Ascending aorta (tissue), 2 donors: ENCODE measurements around the gene CACNB1. TPM values are rescaled to one million over a fixed set of nuclear protein-coding genes. Genes with fewer than 3 reads are reported as not detected.

Experiments used
- DNase-seq, 2 donors: peaks; one replicate each; pipeline ENCODE4 v3.0.0-alpha.2; 2019; ENCODE audit warnings: low spot score in 2 of 2
- H3K27ac ChIP-seq, 2 donors: fragments of 200-600 bp; sonication (generic); one replicate each; pipeline ENCODE4 v1.5.1; 2016 to 2017; ENCODE audit warnings: mild to moderate bottlenecking in 1 of 2
- H3K27me3 ChIP-seq: fragments of 200-600 bp; sonication (generic); one replicate; pipeline ENCODE4 v1.5.1; 2017
- H3K36me3 ChIP-seq, 2 donors: fragments of 200-600 bp; sonication (generic); one replicate each; pipeline ENCODE4 v1.5.1; 2016
- H3K4me1 ChIP-seq, 2 donors: fragments of 200-600 bp; sonication (generic); one replicate each; pipeline ENCODE4 v1.5.1; 2016 to 2017; ENCODE audit warnings: mild to moderate bottlenecking in 1 of 2
- H3K4me3 ChIP-seq, 2 donors: fragments of 200-600 bp; sonication (generic); one replicate each; pipeline ENCODE4 v1.5.1; 2016 to 2017; ENCODE audit warnings: mild to moderate bottlenecking in 1 of 2
- H3K9me3 ChIP-seq, 2 donors: fragments of 200-600 bp; sonication (generic); one replicate each; pipeline ENCODE4 v1.5.1; 2016
- CTCF ChIP-seq, 3 experiments: fragments of 200-600 bp in 2 of 3; fragments of 450-650 bp in 1 of 3; sonication (generic) in 2 of 3; IDR thresholded peaks; one replicate each; pipeline ENCODE4 v1.5.1; 2016 to 2019; ENCODE audit warnings: antibody characterized with exemption in 3 of 3, mild to moderate bottlenecking in 1 of 3, moderate library complexity in 1 of 3
- intact Hi-C: fragments of 100-400 bp; cut with DNase I; formaldehyde crosslinking; loops from one replicate; pipeline ENCODE4 v1.15.1; 2023
- total RNA-seq: library from RNA; depleted of rRNA; stranded (reverse); fragments of >200 nt; gene quantifications from one replicate; pipeline ENCODE4 v1.1.0, GENCODE V29; 2016

CACNB1 gene
- total RNA-seq, 1 donor from 2014 or later: 9.6 TPM

GRCh38 chr17:39236450-39236927 is 39.0 kb upstream of the CACNB1 start:
- DNase-seq: peak in 1 of 2 donors; percentile 51
- peaks cover 4 to 15% of the 10 kb centered on the region in 2 donors for H3K4me1 ChIP-seq
- H3K27ac ChIP-seq: no peak overlapping the region
- TF ChIP-seq CTCF (IDR thresholded peaks at IDR 0.05): no peak
- no peak overlapping the region for H3K4me3 ChIP-seq
- H3K27me3 ChIP-seq: no peaks in the 10 kb centered on the region
- no peaks in the 10 kb centered on the region for H3K36me3 ChIP-seq
- intact Hi-C loops: no loop called here
- H3K9me3 ChIP-seq: no peaks in the 10 kb centered on the region

GRCh38 chr17:39235555-39236449 is 38.3 kb upstream of the CACNB1 start:
- Histone ChIP-seq H3K4me3 (no peak overlapping the region), H3K4me1 (peaks cover 6 to 22% of the 10 kb centered on the region in 2 donors), H3K36me3 (no peaks in the 10 kb centered on the region), H3K27ac (no peak overlapping the region), H3K9me3 (no peaks in the 10 kb centered on the region), H3K27me3 (no peaks in the 10 kb centered on the region)
- peak in 1 of 2 donors; percentile 55 for DNase-seq
- TF ChIP-seq CTCF (IDR thresholded peaks at IDR 0.05): peak; percentile 29 to 57 (median 35)
- intact Hi-C loops: no loop called here

GRCh38 chr17:39231591-39232551 is 34.4 kb upstream of the CACNB1 start:
- DNase-seq: no peak
- Histone ChIP-seq H3K27ac (peak overlapping the region in 1 of 2 donors; percentile 43), H3K4me1 (peaks cover 6 to 14% of the 10 kb centered on the region in 2 donors), H3K9me3 (no peaks in the 10 kb centered on the region), H3K27me3 (no peaks in the 10 kb centered on the region), H3K4me3 (peak overlapping the region in 1 of 2 donors; percentile 38), H3K36me3 (no peaks in the 10 kb centered on the region)
- intact Hi-C loops: loop anchor here (1.0 to 5.0 kb wide), 4 partner anchors 25 to 250 kb away; partner anchors contain the start of genes ARL5C and CACNB1
- TF ChIP-seq CTCF (IDR thresholded peaks at IDR 0.05): peak; percentile 81 to 94 (median 85)

- intact Hi-C loops: loop anchor here (5.0 kb wide), 3 partner anchors 34 to 249 kb away; partner anchors contain the start of genes ARL5C and CACNB1
- no peak for TF ChIP-seq CTCF (IDR thresholded peaks at IDR 0.05)
- no peaks in the 10 kb centered on the region for H3K36me3 ChIP-seq
- no peak for DNase-seq
- peak overlapping the region in 1 of 2 donors; percentile 43 for H3K27ac ChIP-seq
- peak overlapping the region in 1 of 2 donors; percentile 38 for H3K4me3 ChIP-seq
- no peaks in the 10 kb centered on the region for H3K9me3 ChIP-seq
- H3K27me3 ChIP-seq: no peaks in the 10 kb centered on the region
- peaks cover 6 to 15% of the 10 kb centered on the region in 2 donors for H3K4me1 ChIP-seq
Observed at GRCh38 chr17:39231091-39231561, 33.7 kb upstream of the CACNB1 start.

- intact Hi-C loops: loop anchor here (5.0 kb wide), 3 partner anchors 33 to 248 kb away; partner anchors contain the start of genes ARL5C and CACNB1
- Histone ChIP-seq H3K27me3 (no peaks in the 10 kb centered on the region), H3K4me3 (no peak overlapping the region), H3K36me3 (no peaks in the 10 kb centered on the region), H3K9me3 (no peaks in the 10 kb centered on the region), H3K4me1 (peaks cover 6 to 22% of the 10 kb centered on the region in 2 donors), H3K27ac (no peak overlapping the region)
- DNase-seq: no peak
- no peak for TF ChIP-seq CTCF (IDR thresholded peaks at IDR 0.05)
Observed at GRCh38 chr17:39230361-39230760, 32.9 kb upstream of the CACNB1 start.
